MCF 10A (cell line): ENCODE results near the gene PLEKHA5. TPM values are rescaled to one million over a fixed set of nuclear protein-coding genes. Genes with fewer than 3 reads are reported as not detected.

ENCODE experiments used
- BruUV-seq: library from RNA; stranded (reverse); fragments of 400-500 nt; replicated peaks from 2 replicates; lab custom pipeline; 2021; lab: Mats Ljungman, UMichigan
- CTCF ChIA-PET: fragments of 300-600 bp; sonication (Branson Sonifier 250); formaldehyde crosslinking; extraction: SDS; loops from one replicate; lab custom pipeline; 2021; ENCODE audit warnings: antibody characterized with exemption, inconsistent platforms; lab: Yijun Ruan, JAX
- POLR2A ChIA-PET: fragments of 300-600, 350-650 bp; sonication (Branson Sonifier 250); formaldehyde crosslinking; extraction: SDS; loops from one replicate; lab custom pipeline; 2020; ENCODE audit warnings: antibody characterized with exemption, inconsistent platforms; lab: Yijun Ruan, JAX
- DNase-seq: peaks from one replicate; pipeline ENCODE4 v3.0.0-alpha.2; 2018; ENCODE audit not compliant: unreplicated experiment
- H3K27ac Mint-ChIP-seq: one replicate; pipeline ENCODE4 v1.8.0; 2022; ENCODE audit warnings: mild to moderate bottlenecking, low read depth, mixed read lengths; ENCODE audit not compliant: unreplicated experiment
- H3K27me3 Mint-ChIP-seq: one replicate; pipeline ENCODE4 v1.8.0; 2022; ENCODE audit warnings: mixed read lengths; ENCODE audit not compliant: insufficient read depth, unreplicated experiment
- H3K36me3 Mint-ChIP-seq: one replicate; pipeline ENCODE4 v1.8.0; 2022; ENCODE audit warnings: mild to moderate bottlenecking, moderate library complexity, mixed read lengths; ENCODE audit not compliant: insufficient read depth, unreplicated experiment
- H3K4me1 Mint-ChIP-seq: one replicate; pipeline ENCODE4 v1.8.0; 2022; ENCODE audit warnings: mixed read lengths; ENCODE audit not compliant: insufficient read depth, unreplicated experiment
- H3K4me3 Mint-ChIP-seq: one replicate; pipeline ENCODE4 v1.8.0; 2022; ENCODE audit warnings: mild to moderate bottlenecking, moderate library complexity, mixed read lengths; ENCODE audit not compliant: unreplicated experiment
- H3K9me3 Mint-ChIP-seq: one replicate; pipeline ENCODE4 v1.8.0; 2022; ENCODE audit warnings: mixed read lengths; ENCODE audit not compliant: unreplicated experiment
- CTCF ChIP-seq: fragments of 200-600 bp; IDR thresholded peaks from one replicate; pipeline ENCODE4 v1.8.0; 2022; ENCODE audit warnings: antibody characterized with exemption, mild to moderate bottlenecking; ENCODE audit not compliant: unreplicated experiment
- intact Hi-C: fragments of 100-400 bp; cut with micrococcal nuclease; formaldehyde crosslinking; loops from 2 replicates; pipeline ENCODE4 v1.14.1; 2022
- total RNA-seq: library from RNA; stranded (reverse); gene quantifications from 2 replicates; pipeline ENCODE4 v1.2.3, GENCODE V29; 2022

PLEKHA5 gene
- total RNA-seq, 1 experiment from 2014 or later: 25.2 TPM

- intact Hi-C loops: no loop called here
- no peak for TF ChIP-seq CTCF
- ChIA-PET POLR2A (no interaction called here), CTCF (interaction anchor here (0.9 to 1.2 kb wide), 2 partner anchors 7 to 239 kb away, joined by 3 to 4 read pairs; no protein-coding TSS in a partner anchor)
- Mint-ChIP-seq H3K4me1 (peaks cover 6% of the 10 kb centered on the region), H3K27ac (no peak overlapping the region), H3K9me3 (no peaks in the 10 kb centered on the region), H3K27me3 (no peaks in the 10 kb centered on the region), H3K4me3 (no peak overlapping the region), H3K36me3 (no peaks in the 10 kb centered on the region)
- BruUV-seq: no TSS peak
- no peak for DNase-seq
These were observed 274.8 kb downstream of the PLEKHA5 start for GRCh38 chr12:19404242-19404880.

GRCh38 chr12:19409376-19409775 lies 279.8 kb downstream of the PLEKHA5 start:
- H3K27ac Mint-ChIP-seq: no peak overlapping the region
- CTCF ChIA-PET: no interaction called here
- intact Hi-C loops: no loop called here
- H3K4me3 Mint-ChIP-seq: no peak overlapping the region
- DNase-seq: no peak
- TF ChIP-seq CTCF: no peak
- H3K27me3 Mint-ChIP-seq: no peaks in the 10 kb centered on the region
- peaks cover 5% of the 10 kb centered on the region for H3K4me1 Mint-ChIP-seq
- POLR2A ChIA-PET: interaction anchor here (0.6 to 1.2 kb wide), 3 partner anchors 23 to 40 kb away, joined by 3 to 4 read pairs (median 4); no protein-coding TSS in a partner anchor
- BruUV-seq: no TSS peak
- no peaks in the 10 kb centered on the region for H3K9me3 Mint-ChIP-seq
- H3K36me3 Mint-ChIP-seq: no peaks in the 10 kb centered on the region

GRCh38 chr12:19410211-19410610 lies 280.7 kb downstream of the PLEKHA5 start:
- Mint-ChIP-seq H3K27ac (no peak overlapping the region), H3K9me3 (no peaks in the 10 kb centered on the region), H3K4me3 (no peak overlapping the region), H3K27me3 (no peaks in the 10 kb centered on the region), H3K36me3 (no peaks in the 10 kb centered on the region), H3K4me1 (peaks cover 5% of the 10 kb centered on the region)
- intact Hi-C loops: no loop called here
- ChIA-PET CTCF (no interaction called here), POLR2A (interaction anchor here (0.6 to 1.9 kb wide), 7 partner anchors 13 to 65 kb away, joined by 3 to 5 read pairs (median 4); partner anchors contain the start of gene AEBP2)
- BruUV-seq: no TSS peak
- no peak for DNase-seq
- no peak for TF ChIP-seq CTCF

GRCh38 chr12:19410629-19411185 lies 281.2 kb downstream of the PLEKHA5 start:
- peaks cover 5% of the 10 kb centered on the region for H3K4me1 Mint-ChIP-seq
- BruUV-seq: no TSS peak
- H3K27me3 Mint-ChIP-seq: no peaks in the 10 kb centered on the region
- intact Hi-C loops: no loop called here
- DNase-seq: no peak
- no peak for TF ChIP-seq CTCF
- H3K4me3 Mint-ChIP-seq: no peak overlapping the region
- ChIA-PET POLR2A (interaction anchor here (0.6 to 1.9 kb wide), 5 partner anchors 12 to 65 kb away, joined by 3 to 5 read pairs (median 4); partner anchors contain the start of gene AEBP2), CTCF (interaction anchor here (0.7 kb wide), 1 partner anchor 12 kb away, joined by 4 read pairs; no protein-coding TSS in a partner anchor)
- no peaks in the 10 kb centered on the region for H3K36me3 Mint-ChIP-seq
- no peak overlapping the region for H3K27ac Mint-ChIP-seq
- H3K9me3 Mint-ChIP-seq: no peaks in the 10 kb centered on the region
